NCI-H1048 (cell line): ENCODE results near the gene ZBTB12.
"Not testable (repeated sequence)": the region's sequence is repeated elsewhere in the genome, so short reads cannot be mapped to it uniquely, and the experiment has no call there.

Source experiments
- DNase-seq: peaks from one replicate; lab custom pipeline; 2025; lab: John Stamatoyannopoulos, UW

The ZBTB12 gene

GRCh38 chr6:31901953-31902643, at the start of gene ZBTB12:
Gene ZBTB12 (minus strand): TSS chr6:31902086. CDS start chr6:31901305, 781 bp downstream.
- DNase-seq, result peak; percentile 85

GRCh38 chr6:31949926-31950548, 48.2 kb upstream of the ZBTB12 start:
- no peak for DNase-seq

- DNase-seq, result no peak
Observed at GRCh38 chr6:31948753-31949413, 47.0 kb upstream of the ZBTB12 start.

GRCh38 chr6:31948306-31948705, 46.4 kb upstream of the ZBTB12 start:
- DNase-seq, result no peak

GRCh38 chr6:31947864-31948263, 46.0 kb upstream of the ZBTB12 start:
- DNase-seq, result no peak

- DNase-seq, result no peak
Observed at GRCh38 chr6:31947070-31947675, 45.3 kb upstream of the ZBTB12 start.

GRCh38 chr6:31946370-31946885, 44.5 kb upstream of the ZBTB12 start:
- no peak for DNase-seq

- no peak for DNase-seq
Observed at GRCh38 chr6:31945507-31946369, 43.9 kb upstream of the ZBTB12 start, which contains the start of gene CFB. Gene CFB (plus strand): TSS chr6:31946095. CDS start chr6:31946222, 127 bp downstream.

- no peak for DNase-seq
Observed at GRCh38 chr6:31945154-31945506, 43.2 kb upstream of the ZBTB12 start.

- no peak for DNase-seq
Observed at GRCh38 chr6:31943742-31944141, 41.9 kb upstream of the ZBTB12 start.

GRCh38 chr6:31940256-31940664, 38.4 kb upstream of the ZBTB12 start:
- no peak for DNase-seq

- no peak for DNase-seq
Observed at GRCh38 chr6:31935823-31936222, 33.9 kb upstream of the ZBTB12 start.

- DNase-seq, result no peak
Observed at GRCh38 chr6:31935021-31935420, 33.1 kb upstream of the ZBTB12 start.

- DNase-seq, result no peak
Observed at GRCh38 chr6:31933537-31933936, 31.7 kb upstream of the ZBTB12 start.

- DNase-seq, result not testable (repeated sequence)
Observed at GRCh38 chr6:31932137-31932536, 30.3 kb upstream of the ZBTB12 start.

- no peak for DNase-seq
Observed at GRCh38 chr6:31930962-31931361, 29.1 kb upstream of the ZBTB12 start.

- DNase-seq, result no peak
Observed at GRCh38 chr6:31928672-31928939, 26.7 kb upstream of the ZBTB12 start.

GRCh38 chr6:31927863-31928671, 26.2 kb upstream of the ZBTB12 start:
- no peak for DNase-seq

- DNase-seq, result no peak
Observed at GRCh38 chr6:31927242-31927862, 25.5 kb upstream of the ZBTB12 start, which contains the start of gene C2. Gene C2 (plus strand): TSS chr6:31927717. CDS start chr6:31927753, 36 bp downstream.

- no peak for DNase-seq
Observed at GRCh38 chr6:31922942-31923341, 21.1 kb upstream of the ZBTB12 start.
